CD14-positive monocyte (primary cell): Measurements from ENCODE around the gene EXD3. TPM values are rescaled to one million over a fixed set of nuclear protein-coding genes. Genes with fewer than 3 reads are reported as not detected.

Source experiments
- DNase-seq, 3 donors: peaks; one replicate each; pipeline ENCODE4 v3.0.0-alpha.2; 2011 to 2022
- H2AFZ ChIP-seq: 2 replicates; pipeline ENCODE4 v1.6.0; 2012; ENCODE audit warnings: mild to moderate bottlenecking, low read depth, low read length, inconsistent platforms; ENCODE audit not compliant: insufficient read depth, poor library complexity, severe bottlenecking
- H3K27ac ChIP-seq, 2 donors: 1 replicate in 1 of 2; 2 replicates in 1 of 2; pipeline ENCODE4 v1.5.1; 2012 to 2013; ENCODE audit warnings: low read length in 2 of 2, control low read depth in 1 of 2, inconsistent platforms in 1 of 2, low read depth in 1 of 2, mild to moderate bottlenecking in 1 of 2
- H3K27me3 ChIP-seq, 2 donors: one replicate each; pipeline versions ENCODE4 v1.6.0 to v1.6.1; 2011 to 2013; ENCODE audit warnings: low read length in 2 of 2; ENCODE audit not compliant: control insufficient read depth in 2 of 2, insufficient read depth in 2 of 2
- H3K36me3 ChIP-seq, 2 donors: replicated peaks in 1 of 2; 1 replicate in 1 of 2; 2 replicates in 1 of 2; pipeline versions ENCODE4 v1.5.1 to v1.6.1; 2012 to 2013; ENCODE audit warnings: low read length in 2 of 2, control low read depth in 1 of 2, inconsistent platforms in 1 of 2, mild to moderate bottlenecking in 1 of 2; ENCODE audit not compliant: insufficient read depth in 2 of 2, control insufficient read depth in 1 of 2
- H3K4me1 ChIP-seq, 2 donors: 1 replicate in 1 of 2; 2 replicates in 1 of 2; pipeline versions ENCODE4 v1.5.1 to v1.6.1; 2012 to 2013; ENCODE audit warnings: low read length in 2 of 2, control low read depth in 1 of 2, inconsistent platforms in 1 of 2, mild to moderate bottlenecking in 1 of 2, moderate library complexity in 1 of 2; ENCODE audit not compliant: insufficient read depth in 2 of 2, control insufficient read depth in 1 of 2
- H3K4me2 ChIP-seq: replicated peaks from 2 replicates; pipeline ENCODE3; 2012; ENCODE audit warnings: low read length, moderate library complexity, mild to moderate bottlenecking; ENCODE audit not compliant: poor library complexity, severe bottlenecking; ENCODE audit errors: extremely low read depth
- H3K4me3 ChIP-seq, 3 experiments: fragments of 200-600 bp in 1 of 3; sonication (generic) in 1 of 3; replicated peaks in 1 of 3; 1 replicate in 2 of 3; 2 replicates in 1 of 3; pipeline ENCODE4 v1.5.1; 2011 to 2013; ENCODE audit warnings: low read length in 3 of 3, mild to moderate bottlenecking in 3 of 3, control low read depth in 2 of 3, low read depth in 2 of 3, inconsistent platforms in 1 of 3, moderate library complexity in 1 of 3
- H3K79me2 ChIP-seq: 2 replicates; pipeline ENCODE4 v1.6.0; 2012; ENCODE audit warnings: mild to moderate bottlenecking, control low read depth, inconsistent platforms, low read length, moderate library complexity; ENCODE audit not compliant: insufficient read depth
- H3K9ac ChIP-seq: 2 replicates; pipeline ENCODE4 v1.6.0; 2017; ENCODE audit warnings: low read length, mild to moderate bottlenecking; ENCODE audit not compliant: insufficient read depth, poor library complexity, severe bottlenecking
- H3K9me3 ChIP-seq, 2 donors: replicated peaks in 1 of 2; 1 replicate in 1 of 2; 2 replicates in 1 of 2; pipeline versions ENCODE4 v1.5.1 to v1.6.1; 2012 to 2013; ENCODE audit warnings: low read length in 2 of 2, control low read depth in 1 of 2; ENCODE audit not compliant: control insufficient read depth in 1 of 2, insufficient read depth in 1 of 2
- H4K20me1 ChIP-seq: 2 replicates; pipeline ENCODE4 v1.6.0; 2012; ENCODE audit warnings: mild to moderate bottlenecking, low read length, control low read depth, moderate library complexity; ENCODE audit not compliant: insufficient read depth
- H3K27ac Mint-ChIP-seq, 7 donors: one replicate each; pipeline ENCODE4 v1.8.0; 2020; ENCODE audit warnings: mild to moderate bottlenecking in 7 of 7, mixed read lengths in 7 of 7, moderate library complexity in 6 of 7, inconsistent platforms in 2 of 7
- H3K27me3 Mint-ChIP-seq, 3 donors: one replicate each; pipeline ENCODE4 v1.8.0; 2021 to 2022; ENCODE audit warnings: low read depth in 3 of 3, mild to moderate bottlenecking in 3 of 3, mixed read lengths in 3 of 3, moderate library complexity in 3 of 3, inconsistent platforms in 1 of 3
- H3K36me3 Mint-ChIP-seq, 2 donors: one replicate each; pipeline ENCODE4 v1.8.0; 2020; ENCODE audit warnings: mixed read lengths in 2 of 2, inconsistent platforms in 1 of 2, mild to moderate bottlenecking in 1 of 2
- H3K4me1 Mint-ChIP-seq: one replicate; pipeline ENCODE4 v1.8.0; 2020; ENCODE audit warnings: mild to moderate bottlenecking, mixed read lengths
- H3K4me3 Mint-ChIP-seq, 2 donors: one replicate each; pipeline ENCODE4 v1.8.0; 2020; ENCODE audit warnings: mild to moderate bottlenecking in 2 of 2, mixed read lengths in 2 of 2, moderate library complexity in 1 of 2
- H3K9me3 Mint-ChIP-seq, 7 donors: one replicate each; pipeline ENCODE4 v1.8.0; 2020 to 2022; ENCODE audit warnings: mixed read lengths in 7 of 7, mild to moderate bottlenecking in 6 of 7, moderate library complexity in 6 of 7, inconsistent platforms in 2 of 7
- CTCF ChIP-seq: fragments of 200-600 bp; IDR thresholded peaks from one replicate; pipeline ENCODE4 v1.8.0; 2022; ENCODE audit warnings: antibody characterized with exemption, mild to moderate bottlenecking
- WGBS: methylation state at CpG from one replicate; pipeline ENCODE4 v1.1.5; 2013; ENCODE audit warnings: missing lambda C conversion rate; ENCODE audit not compliant: insufficient coverage; 5-methylcytosine and 5-hydroxymethylcytosine counted together
- intact Hi-C, 2 donors: fragments of 100-400 bp; cut with micrococcal nuclease; formaldehyde crosslinking; loops; one replicate each; pipeline versions ENCODE4 v1.15.0 to v1.15.1; 2023
- polyA plus RNA-seq, 3 donors: library from polyadenylated mRNA; depleted of rRNA in 1 of 3; unstranded in 2 of 3; stranded (reverse) in 1 of 3; fragments of 300-500 nt in 2 of 3; fragments of >200 nt in 1 of 3; fragmentation: Illumina TruSeq in 2 of 3; gene quantifications; 1 replicate in 2 of 3; 2 replicates in 1 of 3; pipeline ENCODE4 v1.2.3, GENCODE V29; 2012 to 2021

Gene EXD3
- polyA plus RNA-seq, 3 donors = 2.0 to 10.8 (median 3.0) TPM

DNA sequence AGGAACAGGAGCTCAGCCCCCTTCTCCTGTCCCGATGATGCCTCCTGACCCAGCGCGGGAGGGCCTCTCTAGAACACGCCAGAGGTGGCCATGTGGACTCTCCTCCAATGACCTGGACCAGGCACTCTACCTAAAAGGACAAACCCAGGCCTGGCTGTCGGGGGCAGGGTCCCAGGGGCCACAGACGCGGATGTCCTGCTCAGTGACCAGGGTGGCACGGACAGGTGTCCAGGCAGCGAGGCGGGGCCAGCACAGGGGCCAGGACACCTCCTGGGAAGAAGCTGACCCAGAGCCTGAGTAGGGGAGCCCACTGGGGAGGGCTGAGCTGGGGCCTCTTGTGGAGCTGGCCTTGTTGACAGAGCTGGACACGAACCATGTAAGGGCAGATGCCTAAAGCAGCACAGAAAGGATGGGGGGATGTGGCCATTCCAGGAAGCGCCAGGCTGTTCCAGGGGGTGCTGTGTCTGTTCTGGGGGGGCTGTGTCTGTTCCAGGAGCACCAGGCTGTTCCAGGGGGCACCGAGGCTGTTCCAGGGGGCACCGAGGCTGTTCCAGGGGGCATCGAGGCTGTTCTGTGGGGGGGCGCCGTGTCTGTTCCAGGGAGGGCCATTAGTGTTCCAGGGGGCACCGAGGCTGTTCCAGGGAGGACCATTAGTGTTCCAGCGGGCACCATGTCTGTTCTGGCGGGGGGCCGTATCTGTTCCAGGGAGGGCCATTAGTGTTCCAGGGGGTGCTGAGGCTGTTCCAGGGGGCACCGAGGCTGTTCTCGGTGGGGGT lies 30.5 kb downstream of the EXD3 start:
- no peaks in the 10 kb centered on the region for H3K9me3 ChIP-seq
- no peak overlapping the region for H3K9ac ChIP-seq
- no peaks in the 10 kb centered on the region for H3K79me2 ChIP-seq
- TF ChIP-seq CTCF = no peak
- Mint-ChIP-seq H3K4me3 (no peak overlapping the region), H3K36me3 (peaks cover 2 to 17% of the 10 kb centered on the region in 2 donors), H3K27ac (peak overlapping the region in 1 of 7 donors; percentile 15), H3K9me3 (peaks cover 0 to 5% (median 3%) of the 10 kb centered on the region in 7 donors), H3K4me1 (peaks cover 3% of the 10 kb centered on the region), H3K27me3 (peaks cover 0 to 2% (median 0%) of the 10 kb centered on the region in 3 donors)
- H3K27ac ChIP-seq = no peak overlapping the region
- H3K4me2 ChIP-seq = no peak overlapping the region
- peaks cover 5 to 11% of the 10 kb centered on the region in 2 donors for H3K36me3 ChIP-seq
- H3K4me3 ChIP-seq = no peak overlapping the region
- no peak for DNase-seq
- H3K4me1 ChIP-seq = no peaks in the 10 kb centered on the region
- H2AFZ ChIP-seq = no peak overlapping the region
- intact Hi-C loops = no loop called here
- H4K20me1 ChIP-seq = no peaks in the 10 kb centered on the region
- WGBS = 100% methylated on average over 22 of the region's 23 CpGs
- no peaks in the 10 kb centered on the region for H3K27me3 ChIP-seq

DNA sequence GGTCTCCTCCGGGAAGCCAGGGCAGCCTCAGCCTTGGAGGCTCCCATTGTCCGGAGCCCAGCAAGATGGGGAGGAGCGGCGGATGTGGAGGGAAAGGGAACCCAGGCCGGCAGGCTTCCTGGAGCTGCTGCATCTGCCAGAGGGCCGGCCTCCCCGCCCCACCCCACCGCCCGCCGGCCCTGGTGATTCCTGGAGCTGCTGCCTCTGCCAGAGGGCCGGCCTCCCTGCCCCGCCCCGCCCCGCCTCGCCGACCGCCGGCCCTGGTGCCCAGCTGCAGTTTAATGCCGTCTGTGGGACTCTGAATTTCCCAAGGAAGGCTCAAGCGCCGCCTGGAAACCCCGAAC lies 31.6 kb downstream of the EXD3 start:
- H3K27me3 Mint-ChIP-seq = peaks cover 0 to 3% (median 0%) of the 10 kb centered on the region in 3 donors
- WGBS = 93% methylated on average over 20 of the region's 22 CpGs
- no peaks in the 10 kb centered on the region for H3K27me3 ChIP-seq
- no peaks in the 10 kb centered on the region for H3K9me3 ChIP-seq
- no peak overlapping the region for H2AFZ ChIP-seq
- H3K9ac ChIP-seq = no peak overlapping the region
- H3K4me1 ChIP-seq = no peaks in the 10 kb centered on the region
- H3K36me3 Mint-ChIP-seq = peaks cover 2 to 17% of the 10 kb centered on the region in 2 donors
- H3K27ac ChIP-seq = no peak overlapping the region
- TF ChIP-seq CTCF = no peak
- peaks cover 5 to 11% of the 10 kb centered on the region in 2 donors for H3K36me3 ChIP-seq
- intact Hi-C loops = no loop called here
- H3K27ac Mint-ChIP-seq = no peak overlapping the region
- no peak overlapping the region for H3K4me3 Mint-ChIP-seq
- DNase-seq = no peak
- H3K9me3 Mint-ChIP-seq = no peaks in the 10 kb centered on the region
- no peaks in the 10 kb centered on the region for H3K79me2 ChIP-seq
- H3K4me3 ChIP-seq = no peak overlapping the region
- H3K4me2 ChIP-seq = no peak overlapping the region
- H3K4me1 Mint-ChIP-seq = peaks cover 4% of the 10 kb centered on the region
- H4K20me1 ChIP-seq = no peaks in the 10 kb centered on the region
